Liver (tissue), 9 donors: ENCODE measurements around the gene KIF5A. TPM values are rescaled to one million over a fixed set of nuclear protein-coding genes. Genes with fewer than 3 reads are reported as not detected.

Experiments
- DNase-seq: peaks from one replicate; pipeline ENCODE4 v3.0.0-alpha.2; 2017; ENCODE audit warnings: low spot score
- H3K27ac ChIP-seq, 2 donors: one replicate each; pipeline ENCODE4 v1.7.0; 2013; ENCODE audit warnings: inconsistent platforms in 2 of 2, low read length in 2 of 2, control low read depth in 1 of 2, low read depth in 1 of 2, mild to moderate bottlenecking in 1 of 2
- H3K27me3 ChIP-seq, 4 donors: one replicate each; pipeline versions ENCODE4 v1.6.1 to v1.7.0; 2013; ENCODE audit warnings: low read length in 3 of 4, inconsistent platforms in 1 of 4, mild to moderate bottlenecking in 1 of 4, moderate library complexity in 1 of 4; ENCODE audit not compliant: control insufficient read depth in 4 of 4, insufficient read depth in 4 of 4
- H3K36me3 ChIP-seq, 4 donors: one replicate each; pipeline versions ENCODE4 v1.6.1 to v1.7.0; 2013; ENCODE audit warnings: low read length in 3 of 4, mild to moderate bottlenecking in 3 of 4, low read depth in 1 of 4, moderate library complexity in 1 of 4; ENCODE audit not compliant: control insufficient read depth in 4 of 4, insufficient read depth in 3 of 4
- H3K4me1 ChIP-seq, 4 donors: one replicate each; pipeline versions ENCODE4 v1.6.1 to v1.7.0; 2013; ENCODE audit warnings: low read length in 3 of 4, mild to moderate bottlenecking in 3 of 4, moderate library complexity in 1 of 4; ENCODE audit not compliant: control insufficient read depth in 4 of 4, insufficient read depth in 4 of 4
- H3K4me3 ChIP-seq, 3 donors: one replicate each; pipeline versions ENCODE4 v1.6.1 to v1.7.0; 2013; ENCODE audit warnings: low read length in 3 of 3, control low read depth in 1 of 3, low read depth in 1 of 3, mild to moderate bottlenecking in 1 of 3
- H3K9ac ChIP-seq, 2 donors: one replicate each; pipeline ENCODE4 v1.7.0; 2013; ENCODE audit warnings: low read length in 2 of 2, mild to moderate bottlenecking in 2 of 2, moderate library complexity in 2 of 2, control low read depth in 1 of 2, low read depth in 1 of 2
- H3K9me3 ChIP-seq, 4 donors: one replicate each; pipeline versions ENCODE4 v1.6.1 to v1.7.0; 2013; ENCODE audit warnings: low read length in 3 of 4; ENCODE audit not compliant: control insufficient read depth in 4 of 4
- ATF3 ChIP-seq: IDR thresholded peaks from 2 replicates; pipeline ENCODE4 v1.6.1; 2016; ENCODE audit warnings: antibody characterized with exemption
- CTCF ChIP-seq: fragments of 150-350 bp; IDR thresholded peaks from 2 replicates; pipeline ENCODE4 v1.5.1; 2017; ENCODE audit warnings: improper control_type of control experiment, low read depth, low read length; ENCODE audit not compliant: missing input control
- EGR1 ChIP-seq, 2 donors: IDR thresholded peaks; 2 replicates each; pipeline ENCODE4 v1.6.1; 2016 to 2018; ENCODE audit warnings: antibody characterized with exemption in 2 of 2, low read depth in 2 of 2
- FOXA1 ChIP-seq: IDR thresholded peaks from 2 replicates; pipeline ENCODE4 v1.6.1; 2016; ENCODE audit warnings: antibody characterized with exemption
- FOXA2 ChIP-seq: IDR thresholded peaks from 2 replicates; pipeline ENCODE4 v1.6.1; 2016; ENCODE audit warnings: antibody characterized with exemption
- GABPA ChIP-seq, 2 donors: IDR thresholded peaks in 1 of 2; conservative IDR thresholded peaks in 1 of 2; 2 replicates each; pipeline ENCODE4 v1.6.1; 2016; ENCODE audit warnings: antibody characterized with exemption in 2 of 2, mild to moderate bottlenecking in 1 of 2, moderate library complexity in 1 of 2
- HNF4A ChIP-seq, 2 donors: conservative IDR thresholded peaks; 2 replicates each; pipeline ENCODE4 v1.6.1; 2016; ENCODE audit warnings: antibody characterized with exemption in 2 of 2, mild to moderate bottlenecking in 2 of 2
- HNF4G ChIP-seq: IDR thresholded peaks from 2 replicates; pipeline ENCODE4 v1.6.1; 2016; ENCODE audit warnings: antibody characterized with exemption
- JUND ChIP-seq, 2 donors: IDR thresholded peaks; 2 replicates each; pipeline ENCODE4 v1.6.1; 2016; ENCODE audit warnings: antibody characterized with exemption in 2 of 2
- MAX ChIP-seq: IDR thresholded peaks from 2 replicates; pipeline ENCODE4 v1.6.1; 2016; ENCODE audit warnings: antibody characterized with exemption
- NR2F2 ChIP-seq: IDR thresholded peaks from 2 replicates; pipeline ENCODE4 v1.6.1; 2016; ENCODE audit warnings: antibody characterized with exemption
- REST ChIP-seq: IDR thresholded peaks from 2 replicates; pipeline ENCODE4 v1.6.1; 2016; ENCODE audit warnings: antibody characterized with exemption, mild to moderate bottlenecking
- RXRA ChIP-seq, 2 donors: IDR thresholded peaks; 2 replicates each; pipeline ENCODE4 v1.6.1; 2017 to 2018; ENCODE audit warnings: antibody characterized with exemption in 2 of 2, mild to moderate bottlenecking in 1 of 2
- SP1 ChIP-seq: IDR thresholded peaks from 2 replicates; pipeline ENCODE4 v1.6.1; 2018; ENCODE audit warnings: antibody characterized with exemption, mild to moderate bottlenecking
- TAF1 ChIP-seq: conservative IDR thresholded peaks from 2 replicates; pipeline ENCODE4 v1.6.1; 2016; ENCODE audit warnings: antibody characterized with exemption, mild to moderate bottlenecking
- YY1 ChIP-seq: IDR thresholded peaks from 2 replicates; pipeline ENCODE4 v1.6.1; 2016; ENCODE audit warnings: antibody characterized with exemption, mild to moderate bottlenecking
- ZBTB33 ChIP-seq: IDR thresholded peaks from 2 replicates; pipeline ENCODE4 v1.6.1; 2016; ENCODE audit warnings: antibody characterized with exemption
- WGBS: extraction: QIAGEN DNeasy Blood & Tissue Kit; methylation state at CpG from one replicate; pipeline ENCODE4 v1.1.7; 2013; 5-methylcytosine and 5-hydroxymethylcytosine counted together
- polyA plus RNA-seq, 2 donors: library from polyadenylated mRNA; stranded (reverse) in 1 of 2; unstranded in 1 of 2; fragments of 200-250 nt in 1 of 2; fragments of >200 nt in 1 of 2; fragmentation: Nextera tagmentation in 1 of 2; extraction: Ambion mirVana in 1 of 2; gene quantifications; one replicate each; pipeline versions ENCODE4 v1.2.1 to v1.2.3, GENCODE V29; 2013 to 2015
- total RNA-seq, 2 donors: library from RNA; depleted of rRNA; stranded (reverse); fragments of >200 nt; gene quantifications; one replicate each; pipeline ENCODE4 v1.2.3, GENCODE V29; 2014
- donor health status: healthy.
- donor health status: healthy.
- donor health status: healthy.
- donor health status: healthy.
- donor health status: healthy.

Gene KIF5A
- total and polyA plus RNA-seq, 4 donors, result 0.01 to 0.42 TPM; not detected in 2

- Histone ChIP-seq H3K36me3 (no peaks in the 10 kb centered on the region), H3K4me3 (no peak overlapping the region), H3K27ac (no peak overlapping the region), H3K9ac (no peak overlapping the region), H3K4me1 (peaks cover 7 to 21% (median 14%) of the 10 kb centered on the region in 4 donors), H3K27me3 (peaks cover 2 to 28% (median 10%) of the 10 kb centered on the region in 4 donors), H3K9me3 (no peaks in the 10 kb centered on the region)
- DNase-seq, result no peak
- TF ChIP-seq HNF4G (no peak), ATF3 (no peak), CTCF (no peak)
- 70% methylated on average over 9 of the region's 9 CpGs for WGBS
Observed at GRCh38 chr12:57622293-57623245, 72.7 kb downstream of the KIF5A start.

- no peaks in the 10 kb centered on the region for H3K36me3 ChIP-seq
- DNase-seq, result no peak
- TF ChIP-seq CTCF (no peak), ZBTB33 (no peak), HNF4G (no peak), FOXA1 (no peak), SP1 (no peak), HNF4A (conservative IDR thresholded peaks at IDR 0.05) (no peak), EGR1 (IDR thresholded peaks at IDR 0.05; ENCODE audit: low read depth in 2 of 2) (no peak), GABPA (IDR thresholded peaks at IDR 0.05 in 1 of 2, conservative IDR thresholded peaks at IDR 0.05 in 1 of 2) (no peak), TAF1 (no peak), REST (no peak), YY1 (no peak), JUND (IDR thresholded peaks at IDR 0.05) (no peak), FOXA2 (no peak), ATF3 (no peak), MAX (no peak), RXRA (IDR thresholded peaks at IDR 0.05) (no peak), NR2F2 (no peak)
- H3K9ac ChIP-seq, result no peak overlapping the region
- no peak overlapping the region for H3K27ac ChIP-seq
- H3K4me1 ChIP-seq, result peaks cover 11 to 26% (median 15%) of the 10 kb centered on the region in 4 donors
- H3K27me3 ChIP-seq, result peaks cover 9 to 32% (median 12%) of the 10 kb centered on the region in 4 donors
- no peaks in the 10 kb centered on the region for H3K9me3 ChIP-seq
- 68% methylated on average over 2 of the region's 2 CpGs for WGBS
- no peak overlapping the region for H3K4me3 ChIP-seq
Observed at GRCh38 chr12:57623385-57623784, 73.5 kb downstream of the KIF5A start.
